SHP77 treated with DMSO at 0.1 percent for 48 hours (cell line): ENCODE results near the gene TIPARP.
"Not testable (repeated sequence)": the region's sequence is repeated elsewhere in the genome, so short reads cannot be mapped to it uniquely, and the experiment has no call there.

Source experiments
- DNase-seq: peaks from one replicate; lab custom pipeline; 2025; lab: John Stamatoyannopoulos, UW

The TIPARP gene

GRCh38 chr3:156676768-156677479 lies 2.5 kb downstream of the TIPARP start:
- DNase-seq: no peak

- no peak for DNase-seq
These were observed 3.1 kb downstream of the TIPARP start for GRCh38 chr3:156677536-156677935.

DNA sequence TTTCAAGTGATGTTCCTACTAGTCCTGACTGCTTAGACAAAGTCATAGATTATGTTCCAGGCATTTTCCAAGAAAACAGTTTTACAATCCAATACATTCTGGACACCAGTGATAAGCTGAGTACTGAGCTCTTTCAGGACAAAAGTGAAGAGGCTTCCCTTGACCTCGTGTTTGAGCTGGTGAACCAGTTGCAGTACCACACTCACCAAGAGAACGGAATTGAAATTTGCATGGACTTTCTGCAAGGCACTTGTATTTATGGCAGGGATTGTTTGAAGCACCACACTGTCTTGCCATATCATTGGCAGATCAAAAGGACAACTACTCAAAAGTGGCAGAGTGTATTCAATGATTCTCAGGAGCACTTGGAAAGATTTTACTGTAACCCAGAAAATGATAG lies 3.8 kb downstream of the TIPARP start:
- DNase-seq: no peak

DNA sequence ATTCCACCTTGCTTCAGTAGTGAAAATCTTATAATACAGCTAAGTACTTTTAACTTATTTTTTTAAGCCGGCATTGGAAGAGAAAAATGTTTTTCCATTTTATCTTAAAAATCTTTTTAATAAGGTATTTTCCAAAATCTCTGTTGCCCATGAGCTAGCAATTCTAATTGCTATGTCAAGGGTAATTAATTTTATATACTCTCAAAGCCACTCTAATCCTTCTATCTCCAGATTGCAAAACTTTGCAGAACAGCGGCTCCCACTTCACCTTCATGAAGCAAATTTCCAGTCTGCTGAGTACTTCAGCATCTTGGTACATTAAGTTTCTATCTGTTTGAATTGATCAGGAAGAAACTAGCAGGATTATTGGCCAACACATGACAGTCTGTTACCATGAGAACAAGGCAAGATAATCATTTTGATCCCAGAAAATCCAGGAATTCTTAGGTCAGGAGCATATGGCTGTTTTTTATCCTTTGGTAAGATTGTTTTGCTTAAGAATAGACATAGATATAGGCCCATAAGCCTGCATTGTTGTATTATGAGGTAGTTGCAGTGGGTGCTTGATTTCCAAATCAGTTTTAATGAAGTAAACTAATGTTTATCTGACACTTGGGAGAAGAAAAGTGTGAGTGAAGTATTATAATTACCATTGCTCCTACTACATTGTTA lies 6.0 kb downstream of the TIPARP start:
- DNase-seq: no peak

DNA sequence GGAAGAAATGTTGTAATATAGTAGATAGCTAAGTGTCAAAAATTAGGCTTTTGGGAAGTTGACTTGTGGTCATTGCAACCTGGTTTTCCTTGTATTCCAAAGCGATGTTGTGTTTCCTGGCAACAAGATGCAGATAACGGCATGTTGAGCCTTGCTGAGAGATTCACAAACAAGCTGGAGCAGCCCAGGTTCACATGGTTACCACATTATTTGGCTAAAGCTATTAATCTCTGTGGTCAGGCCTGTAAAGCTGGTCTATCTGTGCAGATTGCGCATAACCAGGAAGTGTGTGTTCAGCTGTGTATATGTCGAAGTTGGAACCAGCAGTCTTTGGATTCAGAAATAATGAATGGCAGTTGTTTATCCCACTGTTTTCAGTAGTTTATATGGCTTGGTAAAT lies 6.6 kb downstream of the TIPARP start:
- DNase-seq: no peak

- DNase-seq: no peak
These were observed 8.1 kb downstream of the TIPARP start for GRCh38 chr3:156682501-156682900.

DNA sequence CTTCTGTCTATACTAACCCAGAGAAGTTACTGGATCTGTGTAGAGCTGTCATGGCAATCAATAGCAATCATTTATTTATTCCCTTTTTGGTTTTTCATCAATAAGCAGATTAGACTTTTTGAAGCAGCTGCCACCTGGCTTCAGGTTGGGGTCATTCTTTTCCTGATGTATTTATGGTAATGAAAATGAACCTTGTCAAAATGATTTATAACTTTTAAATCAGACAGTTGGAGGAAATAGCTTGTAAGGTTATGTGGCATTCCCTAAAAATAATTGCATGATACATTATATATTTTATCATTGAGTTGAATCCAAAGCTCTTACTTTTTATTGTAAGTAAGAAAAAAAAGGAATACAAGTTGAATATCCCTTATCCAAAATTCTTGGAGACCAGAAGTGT lies 8.6 kb downstream of the TIPARP start:
- DNase-seq: no peak

DNA sequence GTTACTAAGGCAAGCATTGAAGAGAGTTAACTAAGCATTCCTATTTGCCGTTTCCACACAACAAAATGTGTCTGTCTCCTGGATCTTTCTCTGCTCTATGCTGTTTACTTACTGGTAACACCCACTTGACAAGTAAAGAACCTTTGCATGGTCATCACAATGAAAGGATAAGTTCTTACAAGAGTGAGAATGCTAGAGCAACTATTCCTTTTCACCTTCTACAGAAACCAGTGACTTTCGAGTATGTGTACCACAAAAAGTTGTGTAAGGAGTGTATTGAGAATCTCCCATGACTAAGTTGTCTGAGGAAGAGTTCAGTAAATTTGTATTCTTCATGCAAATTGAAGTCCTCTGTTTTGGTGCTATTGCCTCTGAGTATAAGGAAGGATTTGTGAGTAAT lies 10.8 kb downstream of the TIPARP start:
- DNase-seq: no peak

DNA sequence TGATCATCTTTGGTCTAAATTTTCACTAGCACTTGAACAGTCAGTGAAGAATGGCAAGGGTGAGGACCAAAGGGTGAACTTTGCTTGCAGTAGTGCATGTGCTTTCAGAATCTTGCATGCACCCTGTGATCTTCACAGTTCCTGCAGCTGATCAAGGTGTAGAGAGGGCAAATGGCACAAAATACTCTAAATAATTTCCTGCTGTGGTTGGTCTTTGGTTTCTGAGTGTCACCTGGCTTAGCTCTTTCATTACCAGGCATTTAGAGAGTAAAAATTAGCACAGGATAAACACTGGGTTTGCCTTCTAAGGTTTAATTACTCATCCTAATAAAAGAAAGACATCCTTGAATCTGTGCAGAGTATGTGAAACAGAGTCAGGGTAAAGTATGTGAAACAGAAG lies 11.4 kb downstream of the TIPARP start:
- no peak for DNase-seq

GRCh38 chr3:156687023-156687422 lies 12.6 kb downstream of the TIPARP start:
- no peak for DNase-seq

DNA sequence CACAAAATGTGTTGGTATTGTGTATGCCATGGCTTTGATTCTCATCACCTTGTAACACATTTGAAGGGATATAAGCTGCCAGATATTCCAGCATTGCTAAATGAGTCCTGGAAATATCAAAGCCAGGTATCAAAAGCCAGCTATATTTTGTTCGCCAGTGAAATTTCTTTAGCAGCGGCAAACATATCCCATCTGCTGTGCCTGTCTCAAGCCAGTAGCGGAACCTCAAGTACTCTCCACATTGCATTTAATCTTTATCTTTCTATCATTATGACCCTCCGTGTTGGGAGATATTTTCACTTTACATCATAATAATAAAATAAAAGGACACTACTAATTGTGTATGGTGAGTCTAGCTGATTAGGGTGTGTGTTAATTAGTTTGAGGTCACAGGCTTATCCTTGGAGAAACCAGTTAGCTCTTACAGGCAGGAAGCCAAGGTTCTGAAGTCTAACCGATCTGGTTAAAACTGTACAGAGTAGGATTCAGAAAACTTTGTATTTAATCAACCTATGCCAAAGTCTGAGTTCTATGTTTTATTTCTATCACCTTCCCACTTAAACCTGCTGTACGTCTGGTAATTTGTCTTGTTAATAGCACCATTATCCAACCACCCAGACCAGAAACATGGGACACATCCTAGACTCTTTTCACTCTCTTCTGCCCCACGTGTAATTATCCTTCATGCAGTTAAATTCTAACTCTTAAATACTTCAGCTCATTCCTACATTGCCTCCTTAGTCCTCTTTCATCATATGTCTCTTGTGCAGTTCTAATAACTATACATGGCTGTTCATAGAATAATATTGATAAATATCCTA lies 14.5 kb downstream of the TIPARP start:
- no peak for DNase-seq

DNA sequence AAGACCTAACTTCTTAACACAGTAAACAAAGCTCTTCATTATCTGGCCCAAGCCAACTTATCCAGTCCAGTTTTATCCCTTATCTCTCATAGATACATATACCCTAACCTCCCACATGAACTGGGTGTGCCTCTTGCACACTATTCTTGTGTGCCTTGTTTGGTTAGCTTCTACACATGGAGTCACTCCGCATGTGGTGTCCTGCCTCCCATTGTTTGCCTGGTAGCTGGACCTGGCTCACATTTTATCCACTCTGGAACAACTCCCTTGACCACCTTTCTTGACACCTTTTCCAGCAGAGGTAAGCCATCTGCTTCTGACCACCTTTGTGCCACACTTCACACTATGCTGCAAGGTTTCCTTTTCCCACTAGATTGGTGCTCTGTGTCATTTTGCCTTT lies 15.2 kb downstream of the TIPARP start:
- DNase-seq: no peak

DNA sequence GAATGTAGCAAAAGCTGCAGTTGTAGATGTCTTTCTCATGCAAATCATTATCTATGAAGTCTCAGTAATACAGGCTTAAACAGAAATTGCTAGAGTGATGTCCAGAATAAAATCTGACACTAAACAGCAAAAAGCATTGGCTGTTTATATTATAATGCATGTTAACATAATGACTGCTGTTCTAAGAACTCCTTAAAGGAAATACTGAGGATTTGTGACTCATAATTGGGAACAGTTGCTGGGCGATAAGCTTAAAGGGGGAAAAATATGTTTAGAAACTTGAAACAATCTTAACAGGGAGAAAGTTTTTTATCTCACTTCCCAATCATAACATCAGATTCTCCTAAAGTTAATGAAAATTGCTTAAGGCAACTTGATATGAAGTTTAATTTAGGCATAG lies 17.5 kb downstream of the TIPARP start:
- no peak for DNase-seq

DNA sequence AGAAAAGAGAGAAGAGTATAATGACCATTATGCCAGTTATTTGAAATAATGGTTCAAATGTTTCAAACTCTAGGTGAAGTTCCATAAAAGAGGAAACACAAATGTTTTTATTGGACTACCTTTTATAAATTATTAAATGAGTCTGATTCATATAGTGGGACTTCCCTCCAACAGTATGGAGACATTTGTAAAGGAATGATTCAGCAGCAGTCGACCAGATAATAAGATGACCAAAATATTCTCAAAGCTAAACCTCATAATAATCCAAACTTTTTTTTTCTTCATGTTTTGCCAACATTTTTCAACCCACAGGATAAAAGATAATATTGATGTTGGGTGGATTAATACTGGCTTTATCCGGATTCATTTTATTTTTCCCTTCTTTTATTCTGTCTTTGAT lies 18.8 kb downstream of the TIPARP start:
- no peak for DNase-seq

DNA sequence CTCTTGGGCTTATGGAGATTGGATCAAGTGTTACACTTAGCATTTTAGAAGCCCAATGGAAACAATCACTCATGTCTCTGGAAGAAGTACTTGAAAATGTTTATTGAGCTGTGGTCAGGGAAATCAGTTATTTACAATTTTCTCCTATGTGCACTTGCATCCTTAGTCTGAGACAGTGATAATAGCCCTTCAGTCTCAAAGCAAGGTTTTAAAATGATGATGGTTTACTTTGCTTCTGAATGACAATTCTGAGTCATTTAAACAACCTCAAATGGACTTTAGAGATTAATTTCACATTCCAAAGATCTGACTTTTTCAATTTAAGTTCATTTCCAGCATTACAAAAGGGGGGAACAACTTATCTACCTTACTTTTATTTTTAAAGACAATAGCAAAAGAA lies 20.1 kb downstream of the TIPARP start:
- no peak for DNase-seq

DNA sequence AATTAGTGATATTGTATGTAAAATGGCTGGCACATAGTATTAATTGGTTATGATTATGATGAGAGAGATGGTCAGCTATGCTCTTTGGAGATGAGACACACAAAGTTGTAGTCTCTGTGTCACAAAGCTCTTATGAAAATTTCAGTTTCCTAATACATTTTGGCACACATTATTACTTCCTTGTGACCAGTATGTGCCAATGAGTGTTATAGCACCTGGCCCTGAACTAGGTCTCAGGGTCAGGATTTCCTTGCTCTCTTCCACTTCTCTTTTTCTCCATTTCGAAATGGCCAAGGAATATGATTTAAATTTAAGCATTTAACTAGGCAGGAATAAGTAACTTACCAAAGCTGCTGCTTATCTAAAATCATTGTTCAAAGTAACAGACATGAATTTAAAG lies 28.0 kb downstream of the TIPARP start:
- no peak for DNase-seq

GRCh38 chr3:156704370-156705036 lies 30.1 kb downstream of the TIPARP start:
- no peak for DNase-seq

GRCh38 chr3:156705761-156706616 lies 31.6 kb downstream of the TIPARP start:
- no peak for DNase-seq

DNA sequence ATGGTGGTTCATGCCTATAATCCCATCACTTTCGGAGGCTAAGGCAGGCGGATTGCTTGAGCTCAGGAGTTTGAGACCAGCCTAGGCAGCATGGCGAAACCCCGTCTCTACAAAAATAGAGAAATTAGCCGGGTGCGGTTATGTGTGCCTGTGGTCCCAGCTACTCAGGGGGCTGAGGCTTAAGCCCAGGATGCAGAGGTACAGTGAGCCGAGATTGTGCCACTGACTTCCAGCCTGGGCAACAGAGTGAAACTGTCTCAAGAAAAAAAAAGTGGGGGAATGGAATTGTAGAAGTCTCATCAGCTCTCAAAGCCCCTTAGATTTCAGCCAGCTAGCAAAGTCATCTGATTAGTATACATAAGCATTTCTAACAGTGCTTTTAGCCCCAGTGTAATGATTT lies 33.2 kb downstream of the TIPARP start:
- no peak for DNase-seq

DNA sequence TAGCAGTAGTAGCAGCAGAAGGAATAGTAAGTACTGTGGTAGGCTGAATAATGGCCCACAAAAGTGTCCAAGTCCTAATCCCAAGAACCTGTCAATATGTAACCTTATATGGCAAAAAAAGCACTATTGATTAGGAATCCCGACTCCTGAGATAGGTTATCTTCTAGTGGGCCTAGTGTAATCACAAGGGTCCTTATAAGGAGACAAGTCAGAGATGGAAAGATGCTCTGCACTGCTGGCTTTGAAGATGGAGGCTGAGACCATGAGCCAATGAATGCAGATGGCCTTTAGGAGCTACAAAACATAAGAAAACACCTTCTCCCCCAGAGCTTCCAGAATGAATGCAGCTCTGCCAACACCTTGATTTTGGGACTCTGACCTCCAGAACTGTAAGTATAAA lies 36.0 kb downstream of the TIPARP start:
- no peak for DNase-seq

- DNase-seq: no peak
These were observed 36.7 kb downstream of the TIPARP start for GRCh38 chr3:156711113-156711512.

DNA sequence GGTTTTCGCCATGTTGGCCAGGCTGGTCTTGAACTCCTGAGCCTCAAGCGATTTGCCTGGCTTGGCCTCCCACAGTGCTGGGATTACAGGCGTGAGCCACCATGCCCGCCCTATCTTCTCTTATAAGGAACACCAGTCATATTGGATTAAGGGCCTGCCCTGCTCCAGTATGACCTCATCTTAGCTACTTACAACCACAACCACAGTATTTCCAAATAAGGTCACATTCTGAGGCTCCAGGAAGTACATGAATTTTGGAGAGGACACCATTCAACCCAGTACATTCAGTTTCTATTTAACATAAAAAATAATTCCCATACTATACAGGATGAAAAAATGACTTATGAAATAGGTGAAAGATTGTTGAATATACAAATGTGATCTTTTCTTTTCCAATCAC lies 37.6 kb downstream of the TIPARP start:
- DNase-seq: not testable (repeated sequence)
